Measurements from ENCODE around the gene ATL3. TPM values are rescaled to one million over a fixed set of nuclear protein-coding genes. Genes with fewer than 3 reads are reported as not detected.

ATL3 gene
- total and polyA plus RNA-seq, 7 donors, result 8.4 to 115 (median 97.8) TPM

DNA sequence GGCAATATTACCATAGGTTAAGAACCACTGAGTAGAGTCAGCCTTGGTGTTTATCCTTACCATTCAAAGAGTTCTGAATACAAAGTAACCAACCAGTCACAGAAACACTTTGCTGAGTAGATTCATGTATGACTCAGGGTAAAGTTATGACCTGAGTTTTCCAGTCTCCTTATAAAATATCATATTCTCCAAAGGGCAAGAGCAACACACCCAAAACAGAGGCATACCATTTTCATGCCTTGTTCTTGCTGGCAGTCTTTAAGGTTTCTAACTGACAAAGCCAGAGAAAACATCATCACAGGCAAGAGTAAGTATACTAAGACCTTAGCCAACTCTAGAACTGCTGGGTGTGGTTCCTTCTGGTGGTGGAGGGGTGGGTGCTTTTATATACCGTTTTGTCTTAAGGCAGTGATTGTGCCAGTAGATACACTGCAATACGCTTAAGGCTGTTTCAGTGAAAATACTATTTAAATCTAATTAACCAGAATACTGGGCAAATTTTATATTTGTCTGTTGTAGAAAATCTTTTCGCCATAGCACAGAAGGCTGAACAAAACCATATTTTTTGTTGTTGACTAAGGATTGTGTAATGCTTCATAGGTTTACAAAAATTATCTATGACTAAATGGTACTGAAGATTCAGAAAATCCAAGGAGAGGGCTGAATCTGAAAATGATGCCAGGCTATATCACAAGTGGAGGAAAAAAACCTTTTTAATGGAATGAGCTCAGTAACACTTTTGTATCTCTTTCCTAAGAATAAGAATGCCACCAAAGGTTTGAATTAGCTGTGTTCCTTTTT, 3.0 kb downstream of the ATL3 start:
- Histone ChIP-seq H3K9me3 (no peaks in the 10 kb centered on the region), H3K27me3 (no peaks in the 10 kb centered on the region), H3K27ac (peak overlapping the region; percentile 40 to 98 (median 98)), H3K4me3 (no peak overlapping the region), H3K36me3 (no peaks in the 10 kb centered on the region), H3K4me1 (peaks cover 0 to 72% (median 67%) of the 10 kb centered on the region in 4 donors)
- DNase-seq, result no peak
- TF ChIP-seq, protein P1, sequence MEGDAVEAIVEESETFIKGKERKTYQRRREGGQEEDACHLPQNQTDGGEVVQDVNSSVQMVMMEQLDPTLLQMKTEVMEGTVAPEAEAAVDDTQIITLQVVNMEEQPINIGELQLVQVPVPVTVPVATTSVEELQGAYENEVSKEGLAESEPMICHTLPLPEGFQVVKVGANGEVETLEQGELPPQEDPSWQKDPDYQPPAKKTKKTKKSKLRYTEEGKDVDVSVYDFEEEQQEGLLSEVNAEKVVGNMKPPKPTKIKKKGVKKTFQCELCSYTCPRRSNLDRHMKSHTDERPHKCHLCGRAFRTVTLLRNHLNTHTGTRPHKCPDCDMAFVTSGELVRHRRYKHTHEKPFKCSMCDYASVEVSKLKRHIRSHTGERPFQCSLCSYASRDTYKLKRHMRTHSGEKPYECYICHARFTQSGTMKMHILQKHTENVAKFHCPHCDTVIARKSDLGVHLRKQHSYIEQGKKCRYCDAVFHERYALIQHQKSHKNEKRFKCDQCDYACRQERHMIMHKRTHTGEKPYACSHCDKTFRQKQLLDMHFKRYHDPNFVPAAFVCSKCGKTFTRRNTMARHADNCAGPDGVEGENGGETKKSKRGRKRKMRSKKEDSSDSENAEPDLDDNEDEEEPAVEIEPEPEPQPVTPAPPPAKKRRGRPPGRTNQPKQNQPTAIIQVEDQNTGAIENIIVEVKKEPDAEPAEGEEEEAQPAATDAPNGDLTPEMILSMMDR (IDR thresholded peaks at IDR 0.05), result no peak
- TF ChIP-seq POLR2A (IDR thresholded peaks at IDR 0.05) (no peak), EP300 (IDR thresholded peaks at IDR 0.05) (no peak), POLR2AphosphoS5 (IDR thresholded peaks at IDR 0.05) (peak in 1 of 4 donors; percentile 10)
- intact Hi-C loops (cut with DNase I), result no loop called here
- 65 to 68% methylated on average over 3 of the region's 3 CpGs for WGBS, 2 donors

- H3K4me1 ChIP-seq, result peaks cover 0 to 82% (median 77%) of the 10 kb centered on the region in 4 donors
- no peaks in the 10 kb centered on the region for H3K9me3 ChIP-seq
- no peak for DNase-seq
- H3K27me3 ChIP-seq, result no peaks in the 10 kb centered on the region
- no peak overlapping the region for H3K4me3 ChIP-seq
- WGBS, 2 donors, result 80 to 85% methylated on average over 4 of the region's 4 CpGs
- intact Hi-C loops (cut with DNase I), result no loop called here
- peak overlapping the region in 3 of 4 donors; percentile 97 to 98 (median 98) for H3K27ac ChIP-seq
- TF ChIP-seq POLR2AphosphoS5 (IDR thresholded peaks at IDR 0.05), result no peak
- no peak for TF ChIP-seq EP300 (IDR thresholded peaks at IDR 0.05)
- TF ChIP-seq, protein P1 (IDR thresholded peaks at IDR 0.05), result no peak
- no peaks in the 10 kb centered on the region for H3K36me3 ChIP-seq
Observed at GRCh38 chr11:63666874-63667273, 4.3 kb downstream of the ATL3 start.

DNA sequence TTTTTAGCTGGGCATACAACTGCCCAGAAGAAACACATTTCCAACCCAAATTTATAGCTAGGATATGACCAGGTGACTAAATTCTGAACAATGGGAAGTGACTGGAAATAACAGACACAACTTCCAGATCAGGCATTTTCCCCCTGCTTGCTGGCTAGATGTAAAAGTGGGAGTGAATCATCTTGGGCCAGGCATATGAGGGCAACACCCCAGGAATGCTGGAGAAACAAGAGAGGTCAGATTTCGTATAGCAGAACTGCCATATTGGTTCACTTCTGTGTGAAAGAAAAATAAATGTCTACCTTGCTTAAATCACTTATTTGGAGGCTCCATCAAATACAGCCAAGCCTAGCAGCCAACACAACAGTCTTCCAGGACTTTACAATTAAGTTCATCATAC, 7.4 kb downstream of the ATL3 start:
- H3K4me3 ChIP-seq, result no peak overlapping the region
- no peak for TF ChIP-seq POLR2A (IDR thresholded peaks at IDR 0.05)
- no peak for TF ChIP-seq POLR2AphosphoS5 (IDR thresholded peaks at IDR 0.05)
- TF ChIP-seq EP300 (IDR thresholded peaks at IDR 0.05), result no peak
- TF ChIP-seq, protein P1 (IDR thresholded peaks at IDR 0.05), result no peak
- no peaks in the 10 kb centered on the region for H3K9me3 ChIP-seq
- intact Hi-C loops (cut with DNase I), result no loop called here
- no peaks in the 10 kb centered on the region for H3K27me3 ChIP-seq
- H3K36me3 ChIP-seq, result peaks cover 0 to 2% (median 0%) of the 10 kb centered on the region in 4 donors
- no peak for DNase-seq
- H3K27ac ChIP-seq, result peak overlapping the region in 1 of 4 donors; percentile 15
- WGBS, 2 donors, result 0% methylated on average over 1 of the region's 1 CpG
- H3K4me1 ChIP-seq, result peaks cover 0 to 84% (median 69%) of the 10 kb centered on the region in 4 donors

GRCh38 chr11:63660972-63661371, 10.2 kb downstream of the ATL3 start:
- Histone ChIP-seq H3K36me3 (peaks cover 0 to 26% (median 2%) of the 10 kb centered on the region in 4 donors), H3K27me3 (no peaks in the 10 kb centered on the region), H3K9me3 (no peaks in the 10 kb centered on the region), H3K27ac (no peak overlapping the region), H3K4me3 (no peak overlapping the region), H3K4me1 (peaks cover 0 to 56% (median 42%) of the 10 kb centered on the region in 4 donors)
- 89 to 95% methylated on average over 8 of the region's 8 CpGs for WGBS, 2 donors
- DNase-seq, result no peak
- intact Hi-C loops (cut with DNase I), result no loop called here
- TF ChIP-seq, protein P1 (IDR thresholded peaks at IDR 0.05), result no peak
- TF ChIP-seq POLR2A (IDR thresholded peaks at IDR 0.05) (no peak), POLR2AphosphoS5 (IDR thresholded peaks at IDR 0.05) (no peak), EP300 (IDR thresholded peaks at IDR 0.05) (no peak)
